ENCODE results near the gene FUOM. TPM values are rescaled to one million over a fixed set of nuclear protein-coding genes. Genes with fewer than 3 reads are reported as not detected.
A peak's percentile ranks its signal among the peaks of the same experiment; 100 is the strongest.

FUOM gene
- total RNA-seq, 1 experiment from 2014 or later = 7.2 TPM

DNA sequence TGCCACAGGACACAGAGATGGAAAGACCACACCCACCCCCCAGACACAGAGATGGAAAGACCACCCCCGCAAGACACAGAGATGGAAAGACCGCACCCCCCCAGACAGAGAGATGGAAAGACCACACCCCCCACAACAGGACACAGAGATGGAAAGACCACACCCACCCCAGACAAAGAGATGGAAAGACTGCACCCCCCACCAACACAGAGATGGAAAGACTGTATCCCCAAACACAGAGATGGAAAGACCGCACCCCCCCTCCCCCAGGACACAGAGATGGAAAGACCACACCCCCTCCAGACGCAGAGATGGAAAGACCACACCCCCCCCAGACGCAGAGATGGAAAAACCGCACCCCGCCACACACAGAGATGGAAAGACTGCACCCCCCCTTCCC, 41.1 kb downstream of the FUOM start:
- DNase-seq (ENCODE audit: extremely low read depth, low read depth) = no peak

DNA sequence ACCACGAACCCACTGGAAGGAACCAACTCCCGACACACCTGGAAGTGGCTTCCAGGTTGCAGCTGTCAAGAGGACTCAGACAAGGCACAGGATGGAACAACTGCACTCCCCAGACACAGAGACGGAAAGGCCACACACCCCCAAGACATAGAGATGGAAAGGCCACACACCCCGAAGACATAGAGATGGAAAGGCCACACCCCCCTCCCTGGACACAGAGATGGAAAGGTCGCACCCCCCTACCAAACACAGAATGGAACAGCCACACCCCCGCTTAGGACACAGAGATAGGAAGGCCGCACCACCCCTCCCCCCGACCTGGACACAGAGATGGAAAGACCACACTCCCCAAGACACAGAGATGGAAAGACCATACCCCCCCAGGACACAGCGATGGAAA, 41.6 kb downstream of the FUOM start:
- DNase-seq (ENCODE audit: extremely low read depth, low read depth) = no peak

DNA sequence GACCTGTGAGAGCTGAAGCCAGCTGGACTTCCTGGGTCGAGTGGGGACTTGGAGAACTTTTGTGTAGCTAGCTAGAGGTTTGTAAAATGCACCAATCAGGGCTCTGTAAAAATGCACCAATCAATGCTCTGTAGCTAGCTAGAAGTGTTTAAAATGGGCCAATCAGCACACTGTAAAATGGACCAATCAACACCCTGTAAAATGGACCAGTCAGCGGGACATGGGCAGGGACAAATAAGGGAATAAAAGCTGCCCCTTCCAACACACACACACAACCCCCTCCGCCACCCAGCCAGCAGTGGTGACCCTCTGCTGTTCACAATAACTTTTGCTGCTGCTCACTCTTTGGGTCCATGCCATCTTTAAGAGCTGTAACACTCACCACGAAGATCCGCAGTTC, 42.0 kb downstream of the FUOM start:
- peak; percentile 24 for DNase-seq (ENCODE audit: extremely low read depth, low read depth)

DNA sequence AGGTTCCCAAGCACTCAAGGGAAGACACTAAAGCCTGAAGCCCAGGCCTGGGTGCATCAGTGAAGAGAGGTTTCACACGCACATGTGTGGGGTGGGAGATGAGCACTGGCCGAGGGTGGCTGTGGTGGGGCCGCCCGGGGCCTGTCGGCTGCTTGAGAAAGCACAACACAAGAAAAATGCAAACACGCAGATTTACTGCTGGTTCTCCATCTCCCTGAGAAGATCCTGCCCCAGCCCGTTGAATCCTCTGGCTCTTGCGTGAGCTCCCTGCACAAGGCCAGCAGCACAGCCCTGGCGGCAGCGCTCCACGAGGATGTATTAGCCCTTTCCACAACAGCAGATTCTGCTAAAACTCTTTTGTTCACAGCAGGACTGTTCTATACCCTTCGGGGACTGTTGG, 42.9 kb downstream of the FUOM start:
- no peak for DNase-seq (ENCODE audit: extremely low read depth, low read depth)

DNA sequence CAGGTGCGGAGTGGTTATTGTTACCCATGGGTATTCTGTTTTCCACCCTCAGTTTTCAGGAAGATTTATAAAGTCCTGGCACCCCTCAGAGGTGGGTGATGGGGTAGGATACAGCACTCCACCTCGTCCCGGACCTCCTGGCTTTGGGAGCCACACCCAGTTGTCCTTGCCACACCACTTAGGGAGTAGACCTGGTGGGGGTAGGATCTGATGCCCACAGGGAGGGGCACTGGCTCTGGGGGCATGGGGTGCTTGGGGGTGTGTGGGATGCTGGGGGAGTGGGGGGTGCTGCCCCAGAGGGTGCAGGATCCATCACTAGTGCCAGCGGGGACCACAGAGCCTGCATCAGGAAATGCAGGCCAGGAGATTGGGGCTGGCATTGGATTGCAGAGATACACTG, 44.6 kb downstream of the FUOM start:
- no peak for DNase-seq (ENCODE audit: extremely low read depth, low read depth)

DNA sequence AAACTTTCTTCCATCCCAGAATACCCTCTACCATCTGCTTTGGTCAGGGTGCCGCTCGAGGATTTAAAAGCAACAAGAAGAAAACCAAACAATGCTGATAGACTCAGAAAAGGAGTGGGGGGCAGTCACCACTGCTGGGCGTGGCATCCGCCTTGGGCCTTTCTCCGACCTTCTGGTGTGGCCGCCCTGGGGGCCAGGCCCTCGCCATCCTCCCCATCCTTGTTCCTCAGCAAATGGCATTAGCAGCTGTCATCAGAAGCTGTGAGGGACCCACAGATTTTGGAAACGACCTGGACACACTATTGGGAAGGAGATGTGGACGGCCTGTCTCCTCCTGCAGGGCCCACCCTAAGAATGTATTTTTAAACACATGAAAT, 45.1 kb downstream of the FUOM start:
- no peak for DNase-seq (ENCODE audit: extremely low read depth, low read depth)

DNA sequence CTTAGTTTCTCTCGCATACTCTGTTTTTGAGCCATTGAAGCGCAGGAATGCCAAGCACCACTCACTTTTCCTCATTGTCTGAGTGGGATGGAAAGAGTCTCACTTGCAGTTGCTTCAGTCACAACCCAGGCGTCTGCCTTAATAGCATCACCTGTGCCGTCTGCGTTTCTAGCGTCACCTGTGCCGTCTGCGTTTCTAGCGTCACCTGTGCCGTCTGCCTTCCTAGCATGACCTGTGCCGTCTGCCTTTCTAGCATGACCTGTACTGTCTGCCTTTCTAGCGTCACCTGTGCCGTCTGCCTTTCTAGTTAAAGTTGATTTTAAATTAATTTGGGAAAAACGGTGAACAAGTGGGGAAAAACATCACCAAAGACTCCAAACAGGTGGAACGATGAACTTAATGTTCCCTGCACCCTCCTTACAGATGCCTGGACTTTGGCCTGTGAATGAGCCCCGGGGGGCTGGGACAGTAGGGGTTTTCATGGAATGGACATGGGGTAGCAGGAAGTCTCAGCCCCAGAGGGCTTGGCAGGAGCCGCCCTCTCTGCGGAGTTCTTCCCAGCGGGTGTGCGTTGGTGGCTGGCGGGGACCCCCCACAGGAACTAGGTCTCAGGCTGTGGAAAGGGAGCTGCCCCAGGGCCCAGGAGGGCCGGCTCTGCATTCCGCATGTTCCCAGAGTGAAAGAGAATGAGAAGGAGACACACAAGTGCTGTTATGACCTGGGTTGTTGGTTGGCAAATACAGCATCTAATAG, 45.6 kb downstream of the FUOM start:
- DNase-seq (ENCODE audit: extremely low read depth, low read depth) = no peak

DNA sequence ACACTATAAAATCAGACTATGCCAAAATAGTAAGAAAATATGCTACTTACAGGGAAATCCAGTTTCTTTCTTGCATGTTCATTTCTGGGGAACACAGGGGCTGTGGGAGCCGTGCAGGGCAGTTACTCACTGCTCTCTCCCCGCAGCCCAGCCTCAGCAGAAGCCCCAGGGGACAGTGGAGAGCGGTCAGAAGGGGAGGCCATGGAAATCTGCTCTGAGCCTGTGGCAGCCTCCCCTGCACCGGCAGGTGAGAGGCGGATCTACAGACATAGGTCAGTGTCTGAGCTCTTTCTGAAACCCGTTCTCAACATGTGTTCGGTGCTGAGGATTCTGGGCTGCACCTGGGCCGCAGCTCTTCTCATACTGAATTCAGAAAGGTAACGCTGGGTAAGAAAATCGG, 46.2 kb downstream of the FUOM start:
- DNase-seq (ENCODE audit: extremely low read depth, low read depth) = no peak

DNA sequence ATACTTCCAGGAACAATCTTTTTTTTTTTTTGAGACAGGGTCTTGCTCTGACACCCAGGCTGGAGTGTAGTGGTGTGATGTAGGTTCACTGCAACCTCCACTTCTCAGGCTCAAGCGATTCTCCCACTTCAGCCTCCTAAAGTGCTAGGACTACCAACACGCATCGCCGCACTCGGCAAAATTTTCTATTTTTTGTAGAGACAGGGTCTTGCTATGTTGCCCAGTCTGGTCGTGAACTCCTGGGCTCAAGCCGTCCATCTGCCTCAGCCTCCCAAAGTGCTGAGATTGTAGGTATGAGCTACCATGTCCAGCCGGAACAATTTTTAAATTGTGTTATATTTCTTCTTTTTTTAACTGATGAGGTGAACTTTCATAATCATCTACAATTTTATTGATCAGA, 47.0 kb downstream of the FUOM start:
- DNase-seq (ENCODE audit: extremely low read depth, low read depth) = no peak

DNA sequence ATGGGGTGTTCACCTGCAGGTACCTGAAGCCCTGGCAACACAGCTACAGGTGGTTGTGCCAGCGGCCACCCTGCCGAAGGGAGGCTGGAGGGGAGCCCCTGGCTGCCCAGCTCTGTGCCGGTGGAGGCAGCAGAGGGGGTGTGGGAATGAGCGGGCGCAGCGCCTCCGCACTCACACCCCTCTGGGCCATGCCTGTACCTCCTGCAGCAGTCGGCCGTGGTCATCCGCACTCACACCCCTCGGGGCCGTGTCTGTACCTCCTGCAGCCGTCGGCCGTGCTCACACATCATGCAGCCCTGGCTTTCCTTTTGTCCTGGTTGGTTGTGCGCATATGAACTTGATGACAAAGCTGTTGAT, 47.4 kb downstream of the FUOM start:
- no peak for DNase-seq (ENCODE audit: extremely low read depth, low read depth)

DNA sequence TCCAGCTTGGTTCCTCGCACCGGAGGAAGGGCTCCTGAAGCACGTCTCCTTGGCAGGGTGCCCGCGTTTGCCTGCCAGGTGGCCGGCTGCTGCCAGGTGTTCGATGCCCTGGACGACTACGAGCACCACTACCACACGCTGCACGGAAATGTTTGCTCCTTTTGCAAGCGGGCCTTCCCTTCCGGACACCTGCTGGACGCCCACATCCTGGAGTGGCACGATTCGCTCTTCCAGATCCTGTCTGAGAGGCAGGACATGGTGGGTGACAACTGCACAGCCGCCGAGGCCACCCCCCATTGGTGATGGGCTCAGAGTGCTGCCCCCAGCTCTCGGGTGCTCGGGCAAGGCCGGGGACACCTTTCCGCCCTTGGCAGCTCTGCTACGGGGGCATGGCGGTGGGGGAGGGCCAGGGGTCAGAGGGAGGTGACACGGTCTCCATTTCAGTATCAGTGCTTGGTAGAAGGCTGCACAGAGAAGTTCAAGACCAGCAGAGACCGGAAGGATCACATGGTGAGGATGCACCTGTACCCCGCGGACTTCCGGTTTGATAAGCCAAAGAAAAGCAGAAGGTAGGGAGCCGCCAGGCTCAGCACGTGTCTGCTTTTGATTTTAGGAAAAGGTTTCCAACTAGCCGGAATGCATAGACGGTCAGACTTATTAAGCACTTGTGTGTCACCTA, 48.0 kb downstream of the FUOM start:
- no peak for DNase-seq (ENCODE audit: extremely low read depth, low read depth)

DNA sequence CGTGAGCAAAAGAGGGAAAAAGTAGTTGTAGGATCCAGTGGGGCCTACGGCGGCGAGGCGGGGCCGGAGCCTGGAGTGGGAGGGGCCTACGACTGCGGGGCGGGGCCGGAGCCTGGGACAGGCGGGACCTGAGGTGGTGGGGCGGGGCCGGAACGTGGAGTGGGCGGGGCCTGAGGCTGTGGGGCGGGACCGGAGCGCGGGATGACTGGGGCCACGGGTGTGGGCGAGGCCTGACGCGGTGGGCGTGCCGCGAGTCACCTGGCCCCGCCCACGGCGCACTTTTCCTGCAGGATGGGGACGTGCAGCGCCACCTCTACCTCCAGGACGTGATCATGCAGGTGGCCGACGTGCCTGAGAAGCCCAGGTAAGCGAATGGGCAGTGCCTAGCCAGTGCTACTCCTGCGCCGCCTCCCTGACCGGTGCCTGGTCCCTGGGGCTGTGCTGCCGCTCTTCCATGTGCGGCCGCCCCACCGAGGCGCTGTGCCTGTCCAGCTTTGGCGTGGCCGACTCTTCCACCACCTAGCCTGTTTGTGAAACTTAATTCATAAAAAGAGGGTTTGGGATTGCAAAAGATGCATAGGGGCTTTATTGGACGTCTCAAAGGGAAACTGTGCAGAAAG, 48.6 kb downstream of the FUOM start:
- DNase-seq (ENCODE audit: extremely low read depth, low read depth) = peak; percentile 91

DNA sequence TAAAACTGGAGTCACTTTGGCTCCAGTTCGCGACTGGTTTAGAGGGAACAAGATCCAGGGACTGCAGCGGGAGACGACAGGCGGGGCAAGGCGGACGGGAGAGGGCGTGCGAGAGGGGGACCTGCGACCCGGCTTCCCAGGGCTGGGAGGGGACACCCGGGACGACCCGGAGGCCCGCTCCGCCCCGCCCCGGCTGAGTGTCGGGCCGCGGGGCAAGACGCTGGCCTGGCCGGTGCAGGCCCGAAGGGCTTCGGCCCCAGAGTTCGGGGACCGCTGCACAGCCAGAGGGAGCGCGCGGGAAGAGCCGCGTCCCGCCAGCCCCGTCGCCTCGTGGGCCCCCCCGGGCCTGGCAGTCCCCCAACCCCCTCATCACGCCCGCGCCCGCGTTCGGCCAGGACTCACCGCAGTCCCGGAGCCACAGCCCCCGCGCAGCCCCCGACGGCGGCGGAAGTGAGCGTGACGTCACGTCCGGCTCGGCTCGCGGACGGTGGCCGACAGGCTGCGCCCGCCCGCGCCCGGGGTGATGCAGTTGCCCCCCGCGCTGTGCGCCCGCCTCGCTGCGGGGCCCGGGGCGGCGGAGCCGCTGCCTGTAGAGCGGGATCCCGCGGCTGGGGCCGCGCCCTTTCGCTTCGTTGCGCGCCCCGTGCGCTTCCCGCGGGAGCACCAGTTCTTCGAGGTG, 49.3 kb downstream of the FUOM start, which contains the start of the genes TUBGCP2 and ZNF511:
TUBGCP2 (minus strand) TSS at position 452 of the 679 bp plus-strand sequence. CDS start 5,931 bp downstream, outside the sequence.
ZNF511 (plus strand) TSS at position 494 of the 679 bp plus-strand sequence; CDS start at position 524, 30 bp downstream.
- DNase-seq (ENCODE audit: extremely low read depth, low read depth) = peak; percentile 72

DNA sequence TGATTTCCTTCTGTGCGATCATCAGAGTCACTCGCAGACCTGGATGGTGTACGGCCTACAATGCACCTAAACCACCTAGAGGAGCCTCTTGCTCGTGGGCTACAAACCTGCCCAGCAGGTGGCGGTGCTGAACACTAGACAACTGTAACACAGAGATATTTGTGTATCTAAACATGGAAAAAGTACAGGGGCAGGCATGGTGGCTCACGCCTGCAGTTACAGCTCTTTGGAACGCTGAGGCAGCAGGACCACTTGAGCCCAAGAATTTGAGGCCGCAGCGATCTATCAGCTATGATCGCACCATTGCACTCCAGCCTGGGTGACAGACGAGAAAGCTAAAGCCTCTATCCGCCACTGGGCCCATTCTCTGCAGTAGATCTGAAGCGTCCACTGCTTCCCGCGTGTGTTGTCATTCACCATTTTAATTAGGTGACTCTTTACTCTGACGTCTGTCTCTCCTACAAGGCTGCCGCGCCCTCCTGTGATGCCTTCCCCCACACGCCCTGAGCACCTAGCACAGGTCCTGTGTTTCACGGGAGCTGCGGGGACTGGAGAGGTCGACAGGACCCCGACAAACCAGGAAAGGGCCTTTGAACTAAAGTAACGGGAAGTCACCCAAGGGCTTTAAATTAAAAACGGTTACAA, 49.9 kb downstream of the FUOM start:
- DNase-seq (ENCODE audit: extremely low read depth, low read depth) = peak; percentile 59

DNA sequence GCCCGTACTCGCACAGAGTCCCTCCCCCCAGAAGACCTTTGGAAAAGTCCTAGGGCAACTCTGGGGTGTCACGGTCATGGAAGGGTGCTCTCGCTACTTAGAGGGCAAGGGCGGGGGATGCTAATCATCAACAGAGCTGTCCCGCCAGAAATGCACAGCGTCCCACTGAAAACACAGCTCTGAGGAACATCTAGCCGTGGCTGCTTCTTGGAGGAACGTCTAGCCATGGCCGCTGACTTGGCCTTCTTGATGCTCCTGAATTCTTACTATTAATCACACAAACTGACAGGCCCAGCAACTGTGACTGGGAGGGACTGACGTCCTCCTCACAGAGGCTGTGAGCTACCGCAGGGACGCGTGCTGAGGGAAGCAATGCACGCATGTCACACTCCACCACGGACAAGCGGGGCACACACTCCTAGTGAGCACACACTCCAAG, 50.9 kb downstream of the FUOM start:
- no peak for DNase-seq (ENCODE audit: extremely low read depth, low read depth)

DNA sequence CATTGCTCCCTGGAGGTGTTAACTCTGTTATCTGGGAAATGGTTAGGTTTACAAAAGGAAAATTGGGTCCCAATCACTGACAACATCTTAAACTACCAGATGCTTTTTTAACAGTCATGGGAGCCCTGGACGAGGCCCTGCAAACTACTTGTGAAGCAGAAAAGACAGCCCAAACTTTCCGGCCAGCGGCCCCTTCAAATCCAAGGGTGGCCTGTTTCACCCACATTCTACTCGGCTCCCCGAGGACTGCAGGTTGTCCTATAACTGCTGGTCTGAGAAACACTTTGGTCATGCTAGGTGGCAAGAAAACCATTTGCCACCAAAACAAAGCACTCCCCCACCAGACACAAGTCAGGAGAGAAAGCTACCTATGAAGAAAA, 51.7 kb downstream of the FUOM start:
- no peak for DNase-seq (ENCODE audit: extremely low read depth, low read depth)

Small RNA genes lying within 50 kb of the gene (small RNA-seq; reads per million reads assigned to genes)
- gene AL360181.4 (0 reads per million in 2 experiments), gene BANF1P2 (0 reads per million in 2 experiments), gene MIR3944 (0.02 to 0.06 reads per million in 2 experiments)

Other genes starting within 250 kb of the FUOM start
- 0.09 and 1.1 TPM in 2 replicates for gene KNDC1, start 197.8 kb downstream of the FUOM start, total RNA-seq (2014; rRNA removed; shearing (Covaris generic))
- gene UTF1, start 127.8 kb downstream of the FUOM start, total RNA-seq (2014; rRNA removed; shearing (Covaris generic)) = not detected in 2 replicates
- gene VENTX, start 120.2 kb downstream of the FUOM start, total RNA-seq (2014; rRNA removed; shearing (Covaris generic)) = not detected in 2 replicates
- 2.5 and 3.7 TPM in 2 replicates for gene ADAM8, start 81.2 kb downstream of the FUOM start, total RNA-seq (2014; rRNA removed; shearing (Covaris generic))
- gene TUBGCP2, start 49.1 kb downstream of the FUOM start, total RNA-seq (2014; rRNA removed; shearing (Covaris generic)) = 52.9 and 55.9 TPM in 2 replicates
- 50.4 and 56.6 TPM in 2 replicates for gene ZNF511, start 49.1 kb downstream of the FUOM start, total RNA-seq (2014; rRNA removed; shearing (Covaris generic))
- 0.20 TPM in 1 of 2 replicates, not detected in the other for gene CALY, start 21.1 kb downstream of the FUOM start, total RNA-seq (2014; rRNA removed; shearing (Covaris generic))
- gene PRAP1, start 10.6 kb downstream of the FUOM start, total RNA-seq (2014; rRNA removed; shearing (Covaris generic)) = not detected in 2 replicates
- 108 and 109 TPM in 2 replicates for gene ECHS1, start 15.3 kb upstream of the FUOM start, total RNA-seq (2014; rRNA removed; shearing (Covaris generic))
- gene PAOX, start 21.2 kb upstream of the FUOM start, total RNA-seq (2014; rRNA removed; shearing (Covaris generic)) = 1.1 and 1.6 TPM in 2 replicates
- 16.6 and 27.1 TPM in 2 replicates for gene MTG1, start 36.1 kb upstream of the FUOM start, total RNA-seq (2014; rRNA removed; shearing (Covaris generic))
- gene SPRN, start 66.6 kb upstream of the FUOM start, total RNA-seq (2014; rRNA removed; shearing (Covaris generic)) = not detected in 2 replicates
- gene SCART1, start 95.9 kb upstream of the FUOM start, total RNA-seq (2014; rRNA removed; shearing (Covaris generic)) = 0.92 and 1.2 TPM in 2 replicates
- gene CYP2E1, start 169.3 kb upstream of the FUOM start, total RNA-seq (2014; rRNA removed; shearing (Covaris generic)) = 1.4 and 1.6 TPM in 2 replicates
- gene SYCE1, start 207.6 kb upstream of the FUOM start, total RNA-seq (2014; rRNA removed; shearing (Covaris generic)) = not detected in 2 replicates

Data from NCI-H460 (cell line).